Natural killer cell treated with Interleukin-12 subunit alpha and Interleukin-12 subunit beta and Interleukin-15 and Interleukin-18, amount 100 ng/mL, for 72 hours (primary cell): ENCODE measurements around the gene PLBD2. TPM values are rescaled to one million over a fixed set of nuclear protein-coding genes. Genes with fewer than 3 reads are reported as not detected.

Experiments used
- ATAC-seq, 2 donors: fragments of 150-1000 bp; cut with Tn5 transposase in 1 of 2; sonication (Bioruptor Pico), chemical (Tn5 transposase) in 1 of 2; 2 replicates each; pipeline ENCODE4 v1.10.0; 2021
- DNase-seq: peaks from one replicate; pipeline ENCODE4 v3.0.0; 2022; ENCODE audit warnings: low spot score
- H3K27ac Mint-ChIP-seq, 2 donors: 1 replicate in 1 of 2; 2 replicates in 1 of 2; pipeline ENCODE4 v1.8.0; 2022; ENCODE audit warnings: mixed read lengths in 2 of 2, mild to moderate bottlenecking in 1 of 2, moderate library complexity in 1 of 2
- H3K27me3 Mint-ChIP-seq, 2 donors: 1 replicate in 1 of 2; 2 replicates in 1 of 2; pipeline ENCODE4 v1.8.0; 2022; ENCODE audit warnings: mixed read lengths in 2 of 2
- H3K36me3 Mint-ChIP-seq: one replicate; pipeline ENCODE4 v1.8.0; 2022; ENCODE audit warnings: mixed read lengths
- H3K4me1 Mint-ChIP-seq, 2 donors: 1 replicate in 1 of 2; 2 replicates in 1 of 2; pipeline ENCODE4 v1.8.0; 2022; ENCODE audit warnings: low read depth in 2 of 2, mixed read lengths in 2 of 2, mild to moderate bottlenecking in 1 of 2
- H3K4me3 Mint-ChIP-seq: one replicate; pipeline ENCODE4 v1.8.0; 2022; ENCODE audit warnings: mixed read lengths
- H3K9me3 Mint-ChIP-seq: 2 replicates; pipeline ENCODE4 v1.8.0; 2022; ENCODE audit warnings: mixed read lengths
- total RNA-seq, 2 donors: library from RNA; stranded (reverse); gene quantifications; one replicate each; pipeline ENCODE4 v1.2.3, GENCODE V29; 2022

The PLBD2 gene
- total RNA-seq, 2 donors from 2014 or later: 23.2 to 26.8 TPM

DNA sequence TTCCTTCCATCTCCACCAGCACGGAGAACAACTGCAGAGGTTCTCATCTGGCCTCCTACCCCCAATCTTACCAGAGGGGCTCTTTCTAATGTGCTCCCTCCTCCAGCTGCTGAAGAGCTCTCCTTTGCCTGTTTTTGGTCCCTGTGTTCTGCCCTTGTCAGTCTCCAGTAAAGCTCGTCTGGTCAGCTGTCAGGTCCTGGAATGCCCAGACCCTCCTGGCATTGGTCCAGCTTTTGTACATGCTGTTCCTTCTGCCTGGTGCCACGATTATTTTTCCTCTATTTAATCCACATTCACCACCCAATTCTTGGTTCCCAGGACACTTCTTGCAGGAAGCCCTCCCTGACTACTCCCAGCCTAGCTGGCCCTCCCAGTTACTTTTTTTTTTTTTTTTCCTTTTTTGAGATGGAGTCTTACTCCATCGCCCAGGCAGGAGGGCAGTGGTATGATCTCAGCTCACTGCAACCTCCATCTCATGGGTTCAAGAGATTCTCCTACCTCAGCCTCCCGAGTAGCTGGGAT lies 30.0 kb upstream of the PLBD2 start:
- DNase-seq (no peak), ATAC-seq (no peak)
- Mint-ChIP-seq H3K4me1 (peaks cover 7 to 10% of the 10 kb centered on the region in 2 donors), H3K36me3 (peaks cover 9% of the 10 kb centered on the region), H3K4me3 (no peak overlapping the region), H3K9me3 (no peaks in the 10 kb centered on the region), H3K27ac (no peak overlapping the region), H3K27me3 (no peaks in the 10 kb centered on the region)

- peaks cover 12 to 14% of the 10 kb centered on the region in 2 donors for H3K4me1 Mint-ChIP-seq
- H3K9me3 Mint-ChIP-seq: no peaks in the 10 kb centered on the region
- no peaks in the 10 kb centered on the region for H3K27me3 Mint-ChIP-seq
- H3K36me3 Mint-ChIP-seq: peaks cover 9% of the 10 kb centered on the region
- no peak for DNase-seq
- ATAC-seq: no peak
- no peak overlapping the region for H3K4me3 Mint-ChIP-seq
- H3K27ac Mint-ChIP-seq: peak overlapping the region in 1 of 2 donors; percentile 30
Measured at GRCh38 chr12:113329022-113329790, 29.2 kb upstream of the PLBD2 start.

- DNase-seq: no peak
- H3K27me3 Mint-ChIP-seq: no peaks in the 10 kb centered on the region
- ATAC-seq: no peak
- peaks cover 9% of the 10 kb centered on the region for H3K36me3 Mint-ChIP-seq
- H3K27ac Mint-ChIP-seq: peak overlapping the region in 1 of 2 donors; percentile 30
- no peak overlapping the region for H3K4me3 Mint-ChIP-seq
- H3K9me3 Mint-ChIP-seq: no peaks in the 10 kb centered on the region
- peaks cover 19% of the 10 kb centered on the region in 2 donors for H3K4me1 Mint-ChIP-seq
Measured at GRCh38 chr12:113329791-113330417, 28.5 kb upstream of the PLBD2 start.

GRCh38 chr12:113330505-113330904 lies 27.9 kb upstream of the PLBD2 start:
- Mint-ChIP-seq H3K4me3 (no peak overlapping the region), H3K9me3 (no peaks in the 10 kb centered on the region), H3K4me1 (peaks cover 19% of the 10 kb centered on the region in 2 donors), H3K27me3 (no peaks in the 10 kb centered on the region), H3K27ac (no peak overlapping the region), H3K36me3 (peaks cover 9% of the 10 kb centered on the region)
- DNase-seq (no peak), ATAC-seq (no peak)

GRCh38 chr12:113332688-113333417 lies 25.5 kb upstream of the PLBD2 start:
- DNase-seq: no peak
- no peak overlapping the region for H3K4me3 Mint-ChIP-seq
- no peak for ATAC-seq
- H3K9me3 Mint-ChIP-seq: no peaks in the 10 kb centered on the region
- H3K36me3 Mint-ChIP-seq: peaks cover 9% of the 10 kb centered on the region
- no peak overlapping the region for H3K27ac Mint-ChIP-seq
- peaks cover 0 to 2% of the 10 kb centered on the region in 2 donors for H3K27me3 Mint-ChIP-seq
- peaks cover 19% of the 10 kb centered on the region in 2 donors for H3K4me1 Mint-ChIP-seq

GRCh38 chr12:113333418-113333750 lies 25.0 kb upstream of the PLBD2 start:
- H3K27ac Mint-ChIP-seq: no peak overlapping the region
- H3K4me1 Mint-ChIP-seq: peaks cover 17 to 19% of the 10 kb centered on the region in 2 donors
- H3K9me3 Mint-ChIP-seq: no peaks in the 10 kb centered on the region
- DNase-seq (no peak), ATAC-seq (no peak)
- peaks cover 0 to 2% of the 10 kb centered on the region in 2 donors for H3K27me3 Mint-ChIP-seq
- H3K4me3 Mint-ChIP-seq: no peak overlapping the region
- peaks cover 9% of the 10 kb centered on the region for H3K36me3 Mint-ChIP-seq

GRCh38 chr12:113333877-113334785 lies 24.3 kb upstream of the PLBD2 start:
- Mint-ChIP-seq H3K27ac (peak overlapping the region; percentile 15 to 53), H3K4me3 (peak overlapping the region; percentile 93), H3K9me3 (no peaks in the 10 kb centered on the region), H3K36me3 (peaks cover 9% of the 10 kb centered on the region), H3K27me3 (peaks cover 0 to 2% of the 10 kb centered on the region in 2 donors), H3K4me1 (peaks cover 17 to 19% of the 10 kb centered on the region in 2 donors)
- peak; percentile 1 for ATAC-seq
- DNase-seq: no peak

- ATAC-seq: peak; percentile 100
- Mint-ChIP-seq H3K36me3 (peaks cover 9% of the 10 kb centered on the region), H3K4me1 (peaks cover 10 to 19% of the 10 kb centered on the region in 2 donors), H3K4me3 (peak within 1 kb of the TSS; percentile 93), H3K27me3 (peaks cover 0 to 2% of the 10 kb centered on the region in 2 donors), H3K27ac (peak within 1 kb of the TSS; percentile 15 to 53), H3K9me3 (no peaks in the 10 kb centered on the region)
- peak; percentile 89 for DNase-seq
Measured at GRCh38 chr12:113334786-113335539, 23.4 kb upstream of the PLBD2 start, which contains the start of gene SLC8B1. TSS of gene SLC8B1 (minus strand) at chr12:113335109. CDS start at chr12:113332878, 2,231 bp downstream.

- DNase-seq: no peak
- ATAC-seq: no peak
- H3K27me3 Mint-ChIP-seq: peaks cover 0 to 2% of the 10 kb centered on the region in 2 donors
- no peak overlapping the region for H3K4me3 Mint-ChIP-seq
- H3K9me3 Mint-ChIP-seq: no peaks in the 10 kb centered on the region
- peak overlapping the region in 1 of 2 donors; percentile 41 for H3K27ac Mint-ChIP-seq
- H3K4me1 Mint-ChIP-seq: peaks cover 2 to 3% of the 10 kb centered on the region in 2 donors
- H3K36me3 Mint-ChIP-seq: no peaks in the 10 kb centered on the region
Measured at GRCh38 chr12:113339540-113339939, 18.8 kb upstream of the PLBD2 start.

DNA sequence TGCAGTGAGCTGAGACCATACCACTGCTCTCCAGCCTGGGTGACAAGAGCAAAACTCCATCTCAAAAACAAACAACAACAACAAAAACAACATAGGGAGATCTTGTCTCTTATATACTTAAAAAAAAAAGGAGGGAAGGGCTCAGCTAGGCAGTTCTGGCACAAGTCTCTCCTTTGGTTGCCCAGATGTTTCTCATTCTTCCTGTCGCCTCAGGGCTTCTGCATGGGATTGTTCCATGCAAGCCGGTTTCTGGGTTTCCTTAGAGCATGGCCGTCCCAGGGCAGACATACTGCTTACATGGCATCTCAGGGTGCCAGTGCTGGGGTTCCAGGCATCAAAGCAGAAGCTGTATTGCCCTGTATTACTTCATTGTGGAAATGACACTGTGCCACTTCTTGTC lies 18.3 kb upstream of the PLBD2 start:
- no peak overlapping the region for H3K4me3 Mint-ChIP-seq
- H3K27me3 Mint-ChIP-seq: peaks cover 0 to 2% of the 10 kb centered on the region in 2 donors
- no peaks in the 10 kb centered on the region for H3K9me3 Mint-ChIP-seq
- ATAC-seq (no peak), DNase-seq (no peak)
- no peaks in the 10 kb centered on the region for H3K36me3 Mint-ChIP-seq
- H3K4me1 Mint-ChIP-seq: no peaks in the 10 kb centered on the region
- H3K27ac Mint-ChIP-seq: peak overlapping the region in 1 of 2 donors; percentile 41

GRCh38 chr12:113341535-113341934 lies 16.9 kb upstream of the PLBD2 start:
- no peaks in the 10 kb centered on the region for H3K36me3 Mint-ChIP-seq
- H3K9me3 Mint-ChIP-seq: no peaks in the 10 kb centered on the region
- H3K27ac Mint-ChIP-seq: no peak overlapping the region
- H3K4me1 Mint-ChIP-seq: no peaks in the 10 kb centered on the region
- DNase-seq (no peak), ATAC-seq (peak in 1 of 2 donors; percentile 31)
- no peak overlapping the region for H3K4me3 Mint-ChIP-seq
- peaks cover 0 to 2% of the 10 kb centered on the region in 2 donors for H3K27me3 Mint-ChIP-seq

DNA sequence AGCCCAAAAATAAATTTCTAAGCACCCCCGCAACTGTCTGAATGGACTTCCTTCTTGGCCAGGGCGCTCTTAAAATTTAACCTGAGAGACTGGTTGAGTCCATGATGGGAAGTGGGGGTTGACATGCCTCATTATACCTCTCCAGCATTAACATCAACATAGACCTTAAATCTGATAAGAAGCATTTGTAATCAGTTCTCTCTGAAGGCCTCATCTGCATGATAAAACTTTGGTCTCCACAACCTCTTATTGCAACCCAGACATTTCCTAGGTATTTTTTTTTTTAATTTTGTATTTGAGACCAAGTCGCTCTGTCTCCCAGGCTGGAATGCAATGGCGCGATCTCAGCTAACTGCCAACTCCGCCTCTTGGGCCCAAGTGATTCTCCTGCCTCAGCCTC lies 13.1 kb upstream of the PLBD2 start:
- DNase-seq (no peak), ATAC-seq (no peak)
- H3K36me3 Mint-ChIP-seq: no peaks in the 10 kb centered on the region
- H3K4me3 Mint-ChIP-seq: no peak overlapping the region
- H3K4me1 Mint-ChIP-seq: no peaks in the 10 kb centered on the region
- H3K9me3 Mint-ChIP-seq: no peaks in the 10 kb centered on the region
- H3K27ac Mint-ChIP-seq: no peak overlapping the region
- peaks cover 7 to 9% of the 10 kb centered on the region in 2 donors for H3K27me3 Mint-ChIP-seq
